Cardiac muscle cell (in vitro differentiated cells and primary cell): ENCODE data around the gene ACIN1. TPM values are rescaled to one million over a fixed set of nuclear protein-coding genes. Genes with fewer than 3 reads are reported as not detected.

Experiments
- DNase-seq, 2 donors: peaks; one replicate each; pipeline versions ENCODE4 v3.0.0 to v3.0.0-alpha.2; 2010 to 2017; ENCODE audit warnings: low read depth in 1 of 2, low spot score in 1 of 2
- H3K27ac ChIP-seq: fragments of 200-600 bp; sonication (generic); 2 replicates; pipeline ENCODE4 v1.5.1; 2016
- H3K27me3 ChIP-seq: fragments of 200-600 bp; sonication (generic); 2 replicates; pipeline ENCODE4 v1.6.0; 2016; ENCODE audit warnings: control low read depth
- H3K36me3 ChIP-seq: fragments of 200-600 bp; sonication (generic); 2 replicates; pipeline ENCODE4 v1.5.1; 2016; ENCODE audit warnings: control low read depth
- H3K4me1 ChIP-seq: fragments of 200-600 bp; sonication (generic); 2 replicates; pipeline ENCODE4 v1.8.1; 2017; ENCODE audit warnings: low read depth, mild to moderate bottlenecking, mixed run types
- H3K4me3 ChIP-seq: fragments of 200-600 bp; sonication (generic); 2 replicates; pipeline ENCODE4 v1.5.1; 2016; ENCODE audit warnings: mild to moderate bottlenecking
- H3K9me3 ChIP-seq: fragments of 200-600 bp; sonication (generic); 2 replicates; pipeline ENCODE4 v1.5.1; 2017; ENCODE audit warnings: low read depth, mild to moderate bottlenecking, control low read depth
- polyA plus RNA-seq: library from polyadenylated mRNA; unstranded; fragments of >200 nt; fragmentation: Nextera tagmentation; extraction: Ambion mirVana; gene quantifications from 2 replicates; pipeline ENCODE4 v1.2.1, GENCODE V29; 2016
- total RNA-seq: library from RNA; depleted of rRNA; stranded (reverse); fragments of >200 nt; gene quantifications from 2 replicates; pipeline ENCODE4 v1.2.3, GENCODE V29; 2016
- TF ChIP-seq, protein P1 (sequence below): IDR thresholded peaks from 2 replicates; pipeline ENCODE4 v1.5.1; 2012; ENCODE audit warnings: low read depth, mild to moderate bottlenecking, low read length

Gene ACIN1
- total and polyA plus RNA-seq, 2 experiments from 2014 or later, result 41.0 to 151 TPM

GRCh38 chr14:23127861-23128260 is 32.9 kb upstream of the ACIN1 start:
- H3K4me3 ChIP-seq, result no peak overlapping the region
- TF ChIP-seq, protein P1, sequence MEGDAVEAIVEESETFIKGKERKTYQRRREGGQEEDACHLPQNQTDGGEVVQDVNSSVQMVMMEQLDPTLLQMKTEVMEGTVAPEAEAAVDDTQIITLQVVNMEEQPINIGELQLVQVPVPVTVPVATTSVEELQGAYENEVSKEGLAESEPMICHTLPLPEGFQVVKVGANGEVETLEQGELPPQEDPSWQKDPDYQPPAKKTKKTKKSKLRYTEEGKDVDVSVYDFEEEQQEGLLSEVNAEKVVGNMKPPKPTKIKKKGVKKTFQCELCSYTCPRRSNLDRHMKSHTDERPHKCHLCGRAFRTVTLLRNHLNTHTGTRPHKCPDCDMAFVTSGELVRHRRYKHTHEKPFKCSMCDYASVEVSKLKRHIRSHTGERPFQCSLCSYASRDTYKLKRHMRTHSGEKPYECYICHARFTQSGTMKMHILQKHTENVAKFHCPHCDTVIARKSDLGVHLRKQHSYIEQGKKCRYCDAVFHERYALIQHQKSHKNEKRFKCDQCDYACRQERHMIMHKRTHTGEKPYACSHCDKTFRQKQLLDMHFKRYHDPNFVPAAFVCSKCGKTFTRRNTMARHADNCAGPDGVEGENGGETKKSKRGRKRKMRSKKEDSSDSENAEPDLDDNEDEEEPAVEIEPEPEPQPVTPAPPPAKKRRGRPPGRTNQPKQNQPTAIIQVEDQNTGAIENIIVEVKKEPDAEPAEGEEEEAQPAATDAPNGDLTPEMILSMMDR, result no peak
- no peaks in the 10 kb centered on the region for H3K36me3 ChIP-seq
- H3K4me1 ChIP-seq, result no peaks in the 10 kb centered on the region
- no peaks in the 10 kb centered on the region for H3K27me3 ChIP-seq
- no peak overlapping the region for H3K27ac ChIP-seq
- H3K9me3 ChIP-seq, result no peaks in the 10 kb centered on the region
- no peak for DNase-seq

- Histone ChIP-seq H3K4me3 (no peak overlapping the region), H3K9me3 (no peaks in the 10 kb centered on the region), H3K36me3 (no peaks in the 10 kb centered on the region), H3K27me3 (no peaks in the 10 kb centered on the region), H3K27ac (no peak overlapping the region), H3K4me1 (no peaks in the 10 kb centered on the region)
- DNase-seq, result no peak
- TF ChIP-seq, protein P1, result no peak
Measured at GRCh38 chr14:23126548-23127278, 31.8 kb upstream of the ACIN1 start.

DNA sequence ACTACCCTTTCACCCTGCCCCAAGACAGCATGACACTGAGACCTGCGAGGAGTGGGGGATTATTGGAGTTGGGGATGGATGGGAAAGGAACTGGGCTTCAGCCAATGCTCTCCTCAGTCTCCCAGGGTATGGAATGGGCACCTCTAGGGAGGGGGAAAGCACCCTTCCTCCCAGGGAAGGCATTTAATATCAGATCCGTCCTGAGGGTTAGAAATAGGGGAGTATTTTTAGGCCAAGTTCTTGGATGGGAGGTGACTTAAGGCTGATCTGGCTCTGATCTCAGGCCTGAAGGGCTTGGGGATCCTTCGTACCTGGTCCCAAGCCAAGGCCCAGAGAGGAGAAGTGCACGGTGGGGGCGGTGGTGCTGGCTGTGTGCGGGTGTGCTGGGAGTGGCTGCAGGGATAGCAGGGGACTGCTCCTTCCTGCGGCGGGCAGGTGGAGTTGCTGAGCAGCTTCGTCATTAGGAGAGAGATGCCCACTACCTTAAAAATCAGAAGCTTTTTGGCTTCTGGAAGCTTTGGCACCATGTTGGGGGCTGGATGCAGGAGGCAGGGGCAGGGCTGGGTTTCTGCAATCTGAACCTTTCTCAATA is 31.1 kb upstream of the ACIN1 start:
- Histone ChIP-seq H3K4me1 (no peaks in the 10 kb centered on the region), H3K27me3 (no peaks in the 10 kb centered on the region), H3K4me3 (no peak overlapping the region), H3K36me3 (no peaks in the 10 kb centered on the region), H3K9me3 (no peaks in the 10 kb centered on the region), H3K27ac (no peak overlapping the region)
- TF ChIP-seq, protein P1, result no peak
- DNase-seq, result no peak

DNA sequence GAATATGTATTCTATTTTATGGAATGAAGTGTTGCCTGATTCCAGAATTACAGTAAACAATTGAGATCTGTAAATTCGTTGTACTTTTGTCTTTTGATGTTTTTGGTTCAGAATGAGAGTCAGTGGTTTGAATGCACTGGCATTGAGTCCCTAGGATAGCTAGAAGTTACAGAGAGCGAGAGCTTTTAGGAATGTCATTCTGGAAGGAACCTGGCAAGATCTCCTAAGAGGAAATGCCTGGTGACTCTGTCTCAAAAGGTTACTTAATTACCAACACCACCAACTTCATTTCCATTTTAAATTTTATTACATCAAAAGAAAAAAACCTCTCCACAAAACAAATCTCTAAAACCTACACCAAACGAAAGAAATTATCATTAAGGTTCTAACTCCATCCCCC is 30.1 kb upstream of the ACIN1 start:
- Histone ChIP-seq H3K27ac (no peak overlapping the region), H3K27me3 (no peaks in the 10 kb centered on the region), H3K4me3 (no peak overlapping the region), H3K9me3 (no peaks in the 10 kb centered on the region), H3K36me3 (no peaks in the 10 kb centered on the region), H3K4me1 (peaks cover 1% of the 10 kb centered on the region)
- TF ChIP-seq, protein P1, result no peak
- DNase-seq, result no peak

- TF ChIP-seq, protein P1, result no peak
- Histone ChIP-seq H3K36me3 (no peaks in the 10 kb centered on the region), H3K27ac (no peak overlapping the region), H3K9me3 (no peaks in the 10 kb centered on the region), H3K4me3 (no peak overlapping the region), H3K4me1 (peaks cover 4% of the 10 kb centered on the region), H3K27me3 (no peaks in the 10 kb centered on the region)
- no peak for DNase-seq
Measured at GRCh38 chr14:23124337-23124954, 29.5 kb upstream of the ACIN1 start.
